Motor neuron (in vitro differentiated cells): ENCODE measurements around the gene DVL2. TPM values are rescaled to one million over a fixed set of nuclear protein-coding genes. Genes with fewer than 3 reads are reported as not detected.
A peak's percentile ranks its signal among the peaks of the same experiment; 100 is the strongest.

Experiments
- ATAC-seq, 8 experiments: fragments of 200-7000 bp; cut with Tn5 transposase; replicated peaks in 6 of 8; 2 replicates each; pipeline ENCODE4 v1.8.0; 2021; ENCODE audit warnings: mild to moderate bottlenecking in 8 of 8, moderate library complexity in 8 of 8
- H3K27ac ChIP-seq, 2 donors: fragments of 250-450 bp; sonication (Bioruptor Pico); 2 replicates each; pipeline ENCODE4 v1.9.0; 2021; ENCODE audit warnings: antibody characterized with exemption in 2 of 2, mild to moderate bottlenecking in 2 of 2, moderate library complexity in 1 of 2
- H3K4me1 ChIP-seq, 2 donors: fragments of 250-450 bp; sonication (Bioruptor Pico); replicated peaks in 1 of 2; 2 replicates each; pipeline ENCODE4 v1.6.1; 2021; ENCODE audit warnings: antibody characterized with exemption in 2 of 2, mild to moderate bottlenecking in 2 of 2, moderate library complexity in 1 of 2
- H3K4me3 ChIP-seq, 5 donors: fragments of 250-450 bp; sonication (Bioruptor Pico); 2 replicates each; pipeline ENCODE4 v1.9.0; 2021; ENCODE audit warnings: antibody characterized with exemption in 5 of 5, mild to moderate bottlenecking in 5 of 5, moderate library complexity in 4 of 5
- WGBS, 10 experiments: fragments of 450-650 bp; shearing (Covaris generic); methylation state at CpG; one replicate each; pipeline ENCODE4 v1.0.0; 2022; 5-methylcytosine and 5-hydroxymethylcytosine counted together
- in situ Hi-C, 9 experiments: fragments of 400-800 bp; cut with MboI; loops; one replicate each; pipeline ENCODE4 v1.15.0; 2021; ENCODE audit warnings: low sequenced_read_pairs in 9 of 9, low pct_unique_long_range_greater_than_20kb in 2 of 9; ENCODE audit not compliant: unreplicated experiment in 9 of 9
- total RNA-seq, 8 experiments: library from RNA; unstranded; fragments of 300-600 nt; gene quantifications; 2 replicates each; pipeline versions ENCODE4 v1.2.3 to v1.2.4, GENCODE V29; 2022

The DVL2 gene
- total RNA-seq, 8 experiments from 2014 or later = 31.3 to 63.1 (median 40.6) TPM

DNA sequence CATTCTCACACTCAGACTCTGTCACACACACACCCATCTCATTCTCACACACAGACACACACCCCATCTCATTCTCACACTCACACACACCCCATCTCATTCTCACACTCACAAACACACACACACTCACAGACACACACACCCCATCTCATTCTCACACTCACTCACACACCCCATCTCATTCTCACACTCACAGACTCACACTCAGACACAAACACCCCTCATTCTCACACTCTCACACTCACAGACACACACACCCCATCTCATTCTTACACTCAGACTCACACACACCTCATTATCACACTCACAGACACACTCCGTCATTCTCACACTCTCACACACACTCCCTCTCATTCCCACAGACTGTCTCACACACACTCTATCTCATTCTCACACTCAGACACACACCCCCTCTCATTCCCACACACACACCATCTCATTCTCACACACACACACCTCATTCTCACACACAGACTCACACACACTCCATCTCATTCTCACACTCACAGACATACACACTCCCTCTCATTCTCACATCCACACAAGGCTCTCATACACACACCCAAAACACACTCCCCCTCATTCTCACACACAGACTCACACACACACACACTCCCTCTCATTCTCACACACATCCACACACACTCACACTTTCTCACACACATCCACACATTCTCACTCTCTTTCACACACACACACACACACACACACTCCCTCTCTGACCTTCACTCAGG is 58.0 kb downstream of the DVL2 start:
- H3K27ac ChIP-seq = peak overlapping the region in 1 of 2 donors; percentile 84
- in situ Hi-C loops = no loop called here
- H3K4me1 ChIP-seq = peaks cover 4 to 11% of the 10 kb centered on the region in 2 donors
- no peak for ATAC-seq
- WGBS, 10 experiments = 80 to 100% (median 89%) methylated on average over 1 of the region's 1 CpG; no CpG with 5 or more reads in 3 of the 10 experiments
- peak overlapping the region; percentile 46 to 54 (median 51) for H3K4me3 ChIP-seq

Other genes starting within 250 kb of the DVL2 start
- gene ALOX12, start 238.5 kb downstream of the DVL2 start, total RNA-seq = 1 to 10 TPM in 2 of 8 experiments, under 1 TPM in 4, not detected in 2; 0.23 to 1.6 (median 0.37) TPM
- 100 to 1,000 TPM; 127 to 314 (median 229) TPM for gene RNASEK, start 221.9 kb downstream of the DVL2 start, total RNA-seq
- gene BCL6B, start 211.5 kb downstream of the DVL2 start, total RNA-seq = 1 to 10 TPM in 1 of 8 experiments, under 1 TPM in 6, not detected in 1; 0.05 to 1.5 (median 0.58) TPM
- 1 to 10 TPM in 5 of 8 experiments, under 1 TPM in 3; 0.61 to 2.7 (median 1.1) TPM for gene SLC16A13, start 198.5 kb downstream of the DVL2 start, total RNA-seq
- 1 to 10 TPM in 2 of 8 experiments, under 1 TPM in 6; 0.17 to 1.9 (median 0.34) TPM for gene SLC16A11, start 190.4 kb downstream of the DVL2 start, total RNA-seq
- under 1 TPM in 3 of 8 experiments, not detected in 5; 0.09 to 0.38 (median 0.36) TPM for gene CLEC10A, start 154.3 kb downstream of the DVL2 start, total RNA-seq
- under 1 TPM in 3 of 8 experiments, not detected in 5; 0.11 to 0.51 (median 0.49) TPM for gene ASGR2, start 119.7 kb downstream of the DVL2 start, total RNA-seq
- 10 to 100 TPM in 4 of 8 experiments, 1 to 10 TPM in 4; 1.4 to 26.7 (median 10.1) TPM for gene ASGR1, start 55.1 kb downstream of the DVL2 start, total RNA-seq
- gene DLG4, start 14.7 kb downstream of the DVL2 start, total RNA-seq = 10 to 100 TPM in 7 of 8 experiments, 1 to 10 TPM in 1; 5.6 to 91.4 (median 42.6) TPM
- 100 to 1,000 TPM in 7 of 8 experiments, 10 to 100 TPM in 1; 77.7 to 513 (median 215) TPM for gene ACADVL, start 14.6 kb downstream of the DVL2 start, total RNA-seq
- gene PHF23, start 4.9 kb upstream of the DVL2 start, total RNA-seq = 10 to 100 TPM; 25.2 to 63.1 (median 49.4) TPM
- 100 to 1,000 TPM; 336 to 734 (median 573) TPM for gene GABARAP, start 7.9 kb upstream of the DVL2 start, total RNA-seq
- 10 to 100 TPM; 36.5 to 94.1 (median 56.7) TPM for gene CTDNEP1, start 17.2 kb upstream of the DVL2 start, total RNA-seq
- gene ELP5, start 17.7 kb upstream of the DVL2 start, total RNA-seq = 10 to 100 TPM; 30.5 to 62.7 (median 51.5) TPM
- 1 to 10 TPM in 4 of 8 experiments, under 1 TPM in 4; 0.32 to 3.7 (median 0.99) TPM for gene CLDN7, start 28.0 kb upstream of the DVL2 start, total RNA-seq
- 1 to 10 TPM in 1 of 8 experiments, under 1 TPM in 7; 0.20 to 1.4 (median 0.38) TPM for gene SLC2A4, start 47.2 kb upstream of the DVL2 start, total RNA-seq
- gene YBX2, start 60.1 kb upstream of the DVL2 start, total RNA-seq = 1 to 10 TPM in 3 of 8 experiments, under 1 TPM in 5; 0.09 to 2.4 (median 0.51) TPM
- 100 to 1,000 TPM; 104 to 785 (median 231) TPM for gene EIF5A, start 73.1 kb upstream of the DVL2 start, total RNA-seq
- gene GPS2, start 80.8 kb upstream of the DVL2 start, total RNA-seq = 10 to 100 TPM; 35.1 to 61.1 (median 52.0) TPM
- gene NEURL4, start 94.8 kb upstream of the DVL2 start, total RNA-seq = 10 to 100 TPM; 11.4 to 44.6 (median 27.1) TPM
- gene ACAP1, start 102.0 kb upstream of the DVL2 start, total RNA-seq = 10 to 100 TPM in 6 of 8 experiments, 1 to 10 TPM in 2; 4.9 to 36.4 (median 11.4) TPM
- 10 to 100 TPM in 1 of 8 experiments, 1 to 10 TPM in 7; 4.0 to 14.5 (median 6.1) TPM for gene KCTD11, start 117.6 kb upstream of the DVL2 start, total RNA-seq
- under 1 TPM in 6 of 8 experiments, not detected in 2; 0.11 to 0.57 (median 0.32) TPM for gene TMEM95, start 120.6 kb upstream of the DVL2 start, total RNA-seq
- gene TNK1, start 146.6 kb upstream of the DVL2 start, total RNA-seq = 1 to 10 TPM; 1.3 to 8.6 (median 2.4) TPM
- 10 to 100 TPM in 4 of 8 experiments, 1 to 10 TPM in 4; 3.8 to 24.8 (median 12.4) TPM for gene PLSCR3, start 160.0 kb upstream of the DVL2 start, total RNA-seq
- gene TMEM256, start 169.6 kb upstream of the DVL2 start, total RNA-seq = 100 to 1,000 TPM in 7 of 8 experiments, 10 to 100 TPM in 1; 50.7 to 141 (median 111) TPM
- gene NLGN2, start 173.3 kb upstream of the DVL2 start, total RNA-seq = 10 to 100 TPM in 7 of 8 experiments, 1 to 10 TPM in 1; 3.7 to 27.8 (median 18.1) TPM
- under 1 TPM in 1 of 8 experiments, not detected in 7; 1.00 TPM for gene SPEM1, start 185.8 kb upstream of the DVL2 start, total RNA-seq
- under 1 TPM in 3 of 8 experiments, not detected in 5; 0.24 to 0.43 (median 0.40) TPM for gene SPEM2, start 191.1 kb upstream of the DVL2 start, total RNA-seq
- gene SPEM3, start 194.3 kb upstream of the DVL2 start, total RNA-seq = 1 to 10 TPM in 1 of 8 experiments, under 1 TPM in 5, not detected in 2; 0.13 to 1.0 (median 0.32) TPM
- gene TMEM102, start 200.9 kb upstream of the DVL2 start, total RNA-seq = 1 to 10 TPM in 6 of 8 experiments, under 1 TPM in 2; 0.33 to 5.4 (median 1.7) TPM
- 10 to 100 TPM in 4 of 8 experiments, 1 to 10 TPM in 2, under 1 TPM in 2; 0.61 to 17.4 (median 7.1) TPM for gene FGF11, start 205.0 kb upstream of the DVL2 start, total RNA-seq
- gene CHRNB1, start 210.5 kb upstream of the DVL2 start, total RNA-seq = 10 to 100 TPM in 1 of 8 experiments, 1 to 10 TPM in 7; 2.2 to 13.0 (median 8.0) TPM
- 10 to 100 TPM in 7 of 8 experiments, 1 to 10 TPM in 1; 9.8 to 36.2 (median 13.4) TPM for gene ZBTB4, start 245.1 kb upstream of the DVL2 start, total RNA-seq
- gene SLC35G6, start 246.9 kb upstream of the DVL2 start, total RNA-seq = 1 to 10 TPM in 4 of 8 experiments, under 1 TPM in 4; 0.49 to 1.9 (median 0.86) TPM
- gene POLR2A, start 249.8 kb upstream of the DVL2 start, total RNA-seq = 100 to 1,000 TPM in 2 of 8 experiments, 10 to 100 TPM in 6; 26.0 to 137 (median 43.8) TPM